GM19395 (cell line): ENCODE measurements around the gene SLIT3.
"Not testable (repeated sequence)": the region's sequence is repeated elsewhere in the genome, so short reads cannot be mapped to it uniquely, and the experiment has no call there.

Source experiments
- ATAC-seq: cut with Tn5 transposase; IDR thresholded peaks from one replicate; pipeline ENCODE4 v1.9.1; 2021; ENCODE audit warnings: mild to moderate bottlenecking, moderate library complexity; ENCODE audit not compliant: unreplicated experiment

SLIT3 gene

GRCh38 chr5:169116961-169117461, 183.9 kb downstream of the SLIT3 start:
- no peak for ATAC-seq

DNA sequence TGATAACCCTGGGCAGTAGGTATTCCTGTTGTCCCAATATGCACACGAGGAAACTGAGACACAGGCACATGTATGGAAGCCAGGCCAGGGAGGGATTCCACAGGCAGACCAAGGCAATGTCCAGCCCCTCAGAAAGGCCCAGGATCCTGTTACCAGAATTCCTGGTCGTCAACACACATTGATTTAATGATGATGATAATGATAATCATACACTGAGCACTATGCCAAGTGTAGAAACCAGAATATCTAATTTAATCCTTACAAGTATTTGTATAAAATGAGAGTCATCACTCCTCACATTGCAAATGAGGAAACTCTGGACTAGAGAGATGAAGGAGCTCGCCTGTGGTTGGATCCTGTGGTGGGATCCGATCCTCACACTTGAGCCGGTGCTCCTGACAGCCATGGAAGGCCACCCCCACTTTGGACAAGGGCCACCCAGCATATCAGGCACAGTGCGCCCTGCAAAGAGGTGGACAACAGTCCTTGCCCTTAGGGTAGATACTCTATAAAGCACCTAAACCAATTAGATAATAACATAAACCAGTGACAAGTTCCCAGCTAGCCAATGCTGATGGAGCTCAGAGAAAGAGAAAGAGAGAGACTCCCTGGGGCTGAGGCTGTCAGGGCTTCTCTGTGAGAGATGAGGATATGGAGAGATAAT, 185.3 kb downstream of the SLIT3 start:
- no peak for ATAC-seq

DNA sequence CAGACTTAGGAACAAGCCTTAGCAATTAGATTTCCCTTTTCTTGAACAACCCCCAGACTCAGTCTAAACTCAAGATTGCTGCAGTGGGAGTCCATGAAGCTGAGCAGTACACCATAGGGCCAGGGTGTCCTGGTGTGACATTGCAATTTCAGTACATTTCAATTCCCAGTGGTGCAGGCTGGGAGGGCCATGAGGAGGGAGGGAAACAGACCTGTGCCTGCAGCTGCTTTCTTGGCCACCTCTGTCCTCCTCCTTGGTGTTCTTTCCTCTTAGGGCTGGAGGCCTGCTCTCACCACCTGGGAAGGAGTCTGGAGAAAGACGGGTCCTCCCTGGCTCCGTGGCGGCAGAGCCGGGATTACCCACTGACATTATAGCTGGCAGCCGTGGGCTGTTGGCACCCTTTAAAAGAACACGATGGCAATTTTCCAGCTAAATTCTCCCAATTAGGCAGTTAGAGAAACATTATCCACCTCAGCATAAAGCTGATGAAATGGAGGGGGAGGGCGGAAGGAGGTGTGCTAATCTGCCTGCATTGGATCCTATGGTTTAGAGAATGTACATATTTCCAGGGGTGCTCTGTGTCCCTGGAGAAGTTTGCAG, 186.4 kb downstream of the SLIT3 start:
- ATAC-seq: no peak

- no peak for ATAC-seq
Measured at GRCh38 chr5:169112016-169112415, 188.9 kb downstream of the SLIT3 start.

GRCh38 chr5:169106911-169107706, 193.8 kb downstream of the SLIT3 start:
- no peak for ATAC-seq

- ATAC-seq: not testable (repeated sequence)
Measured at GRCh38 chr5:169105582-169105981, 195.4 kb downstream of the SLIT3 start.

DNA sequence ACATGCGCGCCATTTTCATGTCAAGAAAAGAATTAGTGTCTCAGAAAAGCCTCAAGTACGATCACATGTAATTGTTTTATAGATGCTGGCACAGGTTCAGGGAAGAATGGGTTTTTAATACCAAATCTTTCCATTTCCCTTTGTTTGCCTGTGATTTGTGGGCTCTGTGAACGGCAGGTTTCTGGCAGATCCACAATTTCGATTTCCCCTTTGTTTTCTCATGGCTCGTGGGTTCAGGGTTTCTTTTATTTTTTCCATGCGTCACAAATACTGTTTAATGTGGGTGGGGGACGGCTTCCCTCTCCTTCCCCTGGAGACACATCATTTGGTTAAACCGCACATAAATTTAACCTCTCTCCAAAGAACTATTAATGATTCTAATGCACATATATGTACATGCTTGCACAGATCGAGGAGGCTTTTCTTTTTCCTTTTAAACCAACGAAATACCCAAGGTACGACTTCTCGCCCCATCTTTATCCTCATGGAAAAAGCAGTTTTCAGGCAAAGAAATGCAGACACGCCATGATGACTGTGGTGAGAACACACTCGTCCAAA, 195.9 kb downstream of the SLIT3 start:
- no peak for ATAC-seq

- ATAC-seq: no peak
Measured at GRCh38 chr5:169103586-169104181, 197.3 kb downstream of the SLIT3 start.

DNA sequence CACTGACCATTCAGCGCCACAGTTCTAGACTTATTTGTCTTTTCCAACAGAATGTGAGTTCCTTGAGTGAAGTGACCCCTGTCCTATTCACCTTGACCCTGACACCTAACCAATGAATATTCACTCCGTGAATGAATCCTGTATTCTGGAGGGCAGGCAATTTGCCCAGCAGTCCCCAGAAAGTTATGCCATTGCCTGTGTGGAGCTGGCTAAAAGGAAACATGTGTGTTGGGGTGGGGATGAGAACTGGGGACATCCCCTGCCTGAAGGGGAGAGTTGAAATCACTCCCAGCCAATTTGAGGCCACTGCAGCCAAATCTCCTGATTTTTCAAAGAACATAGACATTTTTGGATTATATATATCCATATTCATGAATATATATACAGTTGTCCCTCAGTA, 199.0 kb downstream of the SLIT3 start:
- no peak for ATAC-seq

DNA sequence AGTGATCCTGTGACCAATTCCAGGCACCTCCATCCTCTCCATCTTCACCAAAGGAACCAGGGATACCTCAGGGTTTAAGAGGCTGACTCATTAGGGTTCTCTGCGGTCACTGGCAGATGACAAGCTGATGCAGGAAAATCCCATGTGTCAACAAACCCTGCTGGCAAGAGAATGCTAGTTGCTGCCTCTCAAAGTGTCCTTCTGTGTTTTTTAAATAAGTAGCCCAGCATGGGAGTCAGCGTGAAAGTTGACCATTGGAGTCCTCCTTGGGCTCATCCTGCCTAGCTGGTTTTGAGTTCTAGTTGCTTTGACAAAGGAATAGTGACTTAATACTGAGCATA, 200.2 kb downstream of the SLIT3 start:
- ATAC-seq: no peak

DNA sequence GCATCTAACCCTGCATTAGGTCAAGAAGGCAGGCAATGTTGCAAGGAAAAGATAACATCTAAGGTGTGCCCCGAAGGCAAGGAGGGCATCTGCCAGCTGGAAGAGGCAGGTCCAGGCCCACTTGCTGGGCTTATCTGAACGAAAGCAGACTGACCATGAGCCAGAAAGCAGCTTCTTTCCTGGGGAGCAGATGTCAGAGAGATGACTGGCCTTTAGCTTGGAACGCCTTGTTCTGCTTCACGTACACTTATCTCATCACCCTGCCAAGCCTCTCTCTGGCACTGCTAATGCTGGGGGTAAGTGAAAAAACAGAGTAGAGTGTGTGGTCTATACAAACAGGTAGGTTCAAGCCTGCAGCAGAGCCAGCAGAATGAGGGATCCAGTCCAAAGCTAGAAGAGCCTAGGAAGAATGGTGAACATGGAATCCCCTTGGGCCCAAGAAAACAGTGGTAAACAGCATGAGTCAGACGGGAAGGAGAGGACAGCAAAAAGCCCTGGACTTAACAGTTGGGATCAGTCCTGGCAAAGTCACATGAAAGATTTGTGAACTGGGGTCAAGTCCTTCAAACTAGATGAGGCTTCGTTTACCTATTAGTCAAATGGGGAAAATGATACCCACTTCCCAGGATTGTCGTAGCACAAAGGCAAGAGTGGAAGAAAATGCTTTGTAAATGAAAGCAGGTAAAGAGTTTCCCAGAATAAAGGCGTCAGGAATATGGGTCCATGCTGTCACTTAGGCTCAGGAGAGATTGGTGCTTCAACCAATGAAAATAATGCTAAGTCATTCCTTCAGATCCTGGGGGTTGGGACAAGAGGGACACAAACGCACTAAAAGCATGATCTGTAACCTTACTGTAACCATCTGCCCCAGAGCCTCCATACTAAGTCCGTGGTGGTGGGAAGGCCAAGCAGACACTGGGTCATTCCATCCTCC, 200.9 kb downstream of the SLIT3 start:
- ATAC-seq: no peak

DNA sequence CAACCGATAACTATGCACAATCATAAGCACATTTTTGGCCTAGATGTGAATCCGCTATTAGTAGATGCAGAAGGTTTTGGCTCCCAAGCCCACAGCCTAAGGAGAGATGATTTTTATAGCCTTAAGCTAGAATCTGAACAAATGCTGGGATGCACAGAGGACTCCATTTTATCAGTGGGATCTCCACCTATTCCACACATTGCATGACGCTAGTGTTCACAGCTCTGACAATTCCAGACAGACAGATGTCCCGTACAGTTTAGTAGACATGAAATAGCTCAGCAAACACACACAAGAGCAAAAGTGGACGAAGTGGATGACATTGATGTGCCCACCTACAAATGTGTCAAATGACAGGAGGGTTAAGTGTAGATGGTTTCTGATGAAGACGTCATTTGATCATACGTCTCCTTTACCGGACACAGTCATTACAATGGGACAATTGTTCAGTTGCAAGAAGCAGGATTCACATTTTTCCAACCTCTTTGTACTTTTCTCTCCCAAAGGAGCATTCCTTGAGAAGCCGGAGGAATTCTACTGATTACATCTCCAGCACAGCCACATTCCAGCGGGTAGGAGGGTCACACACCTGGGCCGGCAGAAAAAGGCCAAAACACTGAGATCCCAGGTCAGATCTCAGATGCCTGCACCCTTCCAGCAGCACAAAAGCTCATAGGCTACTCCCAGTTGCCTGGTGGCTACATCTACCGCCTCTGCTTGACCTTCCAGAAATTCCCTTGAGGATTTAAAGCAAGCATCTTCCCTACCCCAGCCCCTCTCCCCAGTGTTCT, 202.4 kb downstream of the SLIT3 start:
- ATAC-seq: no peak

GRCh38 chr5:169097374-169098326, 203.3 kb downstream of the SLIT3 start:
- no peak for ATAC-seq

DNA sequence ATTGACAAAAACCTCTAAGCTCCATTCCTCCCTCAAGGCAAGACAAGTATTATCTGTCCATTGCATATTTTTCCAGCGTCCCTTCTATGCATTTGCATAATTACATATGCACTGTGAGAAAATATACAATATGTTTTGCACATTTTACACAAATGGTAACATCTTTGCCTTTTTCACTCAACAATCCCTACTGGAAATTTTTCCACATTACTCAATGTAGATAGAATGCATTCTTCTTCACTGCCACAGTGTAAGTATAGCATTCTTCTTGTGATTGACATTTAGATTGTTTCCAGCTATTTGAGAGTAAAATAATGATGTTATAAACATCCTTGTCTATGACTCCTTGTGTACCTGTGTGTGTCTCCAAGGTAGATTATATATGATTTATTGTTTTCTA, 205.0 kb downstream of the SLIT3 start:
- ATAC-seq: no peak

DNA sequence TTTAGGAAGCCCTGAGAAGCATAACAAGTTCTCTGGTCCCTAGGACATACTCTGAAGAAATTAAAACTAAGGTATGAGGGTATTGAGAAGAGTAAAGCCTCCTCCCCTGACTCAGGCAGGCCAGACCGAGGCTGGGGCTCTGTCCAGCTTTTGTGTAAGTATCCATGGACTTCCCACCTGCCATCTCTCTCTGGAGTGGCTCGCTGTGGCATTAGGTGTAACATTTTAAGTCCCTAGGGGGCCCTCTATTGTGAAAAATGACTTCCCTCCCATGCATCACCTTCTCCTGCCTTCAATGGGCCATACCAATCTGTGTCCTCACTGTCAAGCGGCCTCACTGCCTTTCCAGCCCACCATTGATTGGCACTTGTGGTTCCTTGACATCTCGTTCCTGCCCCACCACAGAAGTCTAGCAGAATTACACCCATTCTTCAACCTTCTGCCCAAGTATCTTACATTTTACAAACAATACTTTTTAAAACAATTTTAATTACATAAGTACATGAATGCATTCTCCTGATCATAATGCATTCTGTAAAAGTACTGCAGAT, 205.5 kb downstream of the SLIT3 start:
- no peak for ATAC-seq

- no peak for ATAC-seq
Measured at GRCh38 chr5:169094586-169095409, 206.1 kb downstream of the SLIT3 start.

GRCh38 chr5:169091396-169091980, 209.5 kb downstream of the SLIT3 start:
- ATAC-seq: no peak
